Peyer's patch (tissue), 4 donors: ENCODE results near the gene METTL4. TPM values are rescaled to one million over a fixed set of nuclear protein-coding genes. Genes with fewer than 3 reads are reported as not detected.

Source experiments
- DNase-seq, 3 donors: peaks; one replicate each; pipeline ENCODE4 v3.0.0-alpha.2; 2017 to 2019
- H3K27ac ChIP-seq, 4 donors: fragments of 200-600 bp; sonication (generic); one replicate each; pipeline ENCODE4 v1.5.1; 2016 to 2019
- H3K27me3 ChIP-seq, 2 donors: fragments of 200-600 bp; sonication (generic); one replicate each; pipeline ENCODE4 v1.5.1; 2019
- H3K36me3 ChIP-seq, 3 donors: fragments of 200-600 bp; sonication (generic); one replicate each; pipeline ENCODE4 v1.5.1; 2016 to 2019
- H3K4me1 ChIP-seq, 4 donors: fragments of 200-600 bp; sonication (generic); one replicate each; pipeline ENCODE4 v1.5.1; 2016 to 2019
- H3K4me3 ChIP-seq, 4 donors: fragments of 200-600 bp; sonication (generic); 1 replicate in 3 of 4; 2 replicates in 1 of 4; pipeline ENCODE4 v1.5.1; 2016 to 2019; ENCODE audit warnings: mild to moderate bottlenecking in 1 of 4
- H3K9me3 ChIP-seq, 4 donors: fragments of 200-600 bp; sonication (generic); one replicate each; pipeline ENCODE4 v1.5.1; 2016 to 2019; ENCODE audit warnings: mild to moderate bottlenecking in 1 of 4
- POLR2A ChIP-seq, 2 donors: fragments of 450-650 bp; IDR thresholded peaks; one replicate each; pipeline ENCODE4 v1.5.1; 2017; ENCODE audit warnings: antibody characterized with exemption in 2 of 2, mild to moderate bottlenecking in 2 of 2, moderate library complexity in 2 of 2
- total RNA-seq, 4 donors: library from RNA; depleted of rRNA; stranded (reverse); fragments of >200 nt; gene quantifications; one replicate each; pipeline ENCODE4 v1.1.0, GENCODE V29; 2016
- TF ChIP-seq, protein P1 (sequence below), 6 experiments: fragments of 450-650 bp in 4 of 6; fragments of 200-600 bp in 2 of 6; sonication (generic) in 1 of 6; IDR thresholded peaks; one replicate each; pipeline ENCODE4 v1.5.1; 2017 to 2019; ENCODE audit warnings: antibody characterized with exemption in 6 of 6, mild to moderate bottlenecking in 3 of 6, moderate library complexity in 1 of 6

METTL4 gene
- total RNA-seq, 4 donors from 2014 or later: 7.9 to 12.4 (median 9.0) TPM

DNA sequence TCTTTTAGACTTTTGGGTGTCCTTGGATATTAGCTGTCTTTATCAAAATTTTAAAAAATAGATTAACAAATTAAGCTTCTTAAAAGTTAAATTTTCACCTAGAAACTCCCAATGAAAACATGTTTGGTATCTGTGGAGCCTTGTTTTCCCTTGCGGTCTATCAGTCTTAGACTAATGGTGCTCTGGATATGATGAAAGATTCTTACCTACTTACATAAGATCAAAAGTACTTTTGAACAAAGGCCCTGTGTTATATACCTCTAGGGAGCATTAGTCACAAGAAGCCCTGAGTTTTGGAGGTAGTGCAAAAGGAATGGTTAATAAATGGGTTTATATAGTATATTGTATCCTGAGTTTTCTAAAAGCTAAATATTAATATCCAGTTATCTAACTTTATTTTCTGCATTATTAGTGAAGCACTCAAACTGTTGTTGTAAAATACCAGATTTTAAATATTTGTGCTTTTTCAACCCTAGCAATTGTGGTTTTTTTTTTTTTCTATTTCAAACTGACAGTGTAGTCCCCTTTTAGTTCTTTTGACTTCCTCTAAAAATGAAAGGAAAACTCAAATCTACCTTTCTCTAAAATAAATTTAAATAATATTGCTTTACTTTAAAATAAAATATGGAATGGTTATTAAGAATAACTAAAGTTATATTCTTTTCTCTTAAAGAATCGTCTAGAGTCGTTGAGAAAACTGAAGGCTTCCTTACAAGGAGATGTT, 18.2 kb upstream of the METTL4 start:
- no peaks in the 10 kb centered on the region for H3K27me3 ChIP-seq
- peak overlapping the region in 3 of 4 donors; percentile 34 to 55 (median 43) for H3K27ac ChIP-seq
- TF ChIP-seq POLR2A (IDR thresholded peaks at IDR 0.05): no peak
- TF ChIP-seq, protein P1, sequence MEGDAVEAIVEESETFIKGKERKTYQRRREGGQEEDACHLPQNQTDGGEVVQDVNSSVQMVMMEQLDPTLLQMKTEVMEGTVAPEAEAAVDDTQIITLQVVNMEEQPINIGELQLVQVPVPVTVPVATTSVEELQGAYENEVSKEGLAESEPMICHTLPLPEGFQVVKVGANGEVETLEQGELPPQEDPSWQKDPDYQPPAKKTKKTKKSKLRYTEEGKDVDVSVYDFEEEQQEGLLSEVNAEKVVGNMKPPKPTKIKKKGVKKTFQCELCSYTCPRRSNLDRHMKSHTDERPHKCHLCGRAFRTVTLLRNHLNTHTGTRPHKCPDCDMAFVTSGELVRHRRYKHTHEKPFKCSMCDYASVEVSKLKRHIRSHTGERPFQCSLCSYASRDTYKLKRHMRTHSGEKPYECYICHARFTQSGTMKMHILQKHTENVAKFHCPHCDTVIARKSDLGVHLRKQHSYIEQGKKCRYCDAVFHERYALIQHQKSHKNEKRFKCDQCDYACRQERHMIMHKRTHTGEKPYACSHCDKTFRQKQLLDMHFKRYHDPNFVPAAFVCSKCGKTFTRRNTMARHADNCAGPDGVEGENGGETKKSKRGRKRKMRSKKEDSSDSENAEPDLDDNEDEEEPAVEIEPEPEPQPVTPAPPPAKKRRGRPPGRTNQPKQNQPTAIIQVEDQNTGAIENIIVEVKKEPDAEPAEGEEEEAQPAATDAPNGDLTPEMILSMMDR (IDR thresholded peaks at IDR 0.05): no peak
- H3K4me1 ChIP-seq: peaks cover 0 to 4% (median 0%) of the 10 kb centered on the region in 4 donors
- no peak for DNase-seq
- no peaks in the 10 kb centered on the region for H3K9me3 ChIP-seq
- H3K4me3 ChIP-seq: no peak overlapping the region
- H3K36me3 ChIP-seq: no peaks in the 10 kb centered on the region

DNA sequence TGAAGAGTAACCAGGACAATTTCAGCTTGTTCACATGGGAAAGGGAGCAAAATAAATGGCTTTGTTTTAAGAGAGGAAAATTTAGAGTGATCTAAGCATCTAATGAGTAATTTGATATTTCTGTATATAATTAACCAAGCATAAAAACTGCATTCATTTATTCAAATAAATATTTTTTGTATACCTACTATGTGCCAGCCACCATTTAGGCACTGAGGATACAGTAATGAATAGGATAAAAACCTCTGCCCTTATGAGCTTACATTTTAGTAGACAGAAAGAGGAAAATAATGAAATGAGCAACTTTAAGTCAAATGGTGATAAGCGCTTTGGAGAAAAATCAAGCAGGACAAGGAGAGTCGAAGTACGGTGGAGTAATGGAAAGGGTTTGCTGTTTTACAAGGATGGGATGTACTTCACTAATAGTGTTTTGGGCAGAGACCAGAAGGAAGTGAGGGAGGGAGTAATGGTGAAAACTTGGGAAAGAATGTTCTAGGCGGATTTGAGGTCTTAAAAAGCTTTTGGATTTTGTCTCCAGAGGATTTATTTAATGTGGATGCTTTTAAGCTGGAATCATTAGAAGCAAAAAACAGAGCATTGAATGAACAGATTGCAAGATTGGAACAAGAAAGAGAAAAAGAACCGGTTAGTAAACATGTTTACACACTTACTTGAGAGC, 17.5 kb upstream of the METTL4 start:
- no peaks in the 10 kb centered on the region for H3K36me3 ChIP-seq
- no peaks in the 10 kb centered on the region for H3K9me3 ChIP-seq
- no peak for TF ChIP-seq POLR2A (IDR thresholded peaks at IDR 0.05)
- TF ChIP-seq, protein P1 (IDR thresholded peaks at IDR 0.05): no peak
- peaks cover 0 to 4% (median 0%) of the 10 kb centered on the region in 4 donors for H3K4me1 ChIP-seq
- H3K27ac ChIP-seq: peak overlapping the region in 1 of 4 donors; percentile 27
- H3K27me3 ChIP-seq: no peaks in the 10 kb centered on the region
- DNase-seq: no peak
- no peak overlapping the region for H3K4me3 ChIP-seq

DNA sequence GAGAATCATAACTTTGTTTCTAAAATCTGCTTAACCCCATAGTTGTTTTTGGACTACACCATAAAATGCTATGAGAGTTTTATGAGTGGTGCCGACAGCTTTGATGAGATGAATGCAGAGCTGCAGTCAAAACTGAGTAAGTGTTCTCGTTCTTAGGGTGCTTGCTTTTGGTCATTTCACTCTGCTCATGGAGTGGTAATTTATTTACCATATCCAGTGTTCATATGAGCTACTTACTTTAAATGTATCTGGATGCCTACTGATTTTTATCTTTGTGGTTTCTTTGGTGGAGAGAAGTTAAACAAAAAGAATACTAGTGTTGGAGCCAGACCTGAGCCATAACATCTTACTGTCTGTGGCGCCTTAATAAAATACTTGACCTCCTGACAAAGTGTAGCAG, 16.5 kb upstream of the METTL4 start:
- TF ChIP-seq, protein P1 (IDR thresholded peaks at IDR 0.05): no peak
- no peak for TF ChIP-seq POLR2A (IDR thresholded peaks at IDR 0.05)
- H3K27me3 ChIP-seq: no peaks in the 10 kb centered on the region
- no peaks in the 10 kb centered on the region for H3K36me3 ChIP-seq
- H3K4me3 ChIP-seq: no peak overlapping the region
- no peaks in the 10 kb centered on the region for H3K9me3 ChIP-seq
- H3K27ac ChIP-seq: no peak overlapping the region
- DNase-seq: no peak
- peaks cover 0 to 4% (median 0%) of the 10 kb centered on the region in 4 donors for H3K4me1 ChIP-seq

DNA sequence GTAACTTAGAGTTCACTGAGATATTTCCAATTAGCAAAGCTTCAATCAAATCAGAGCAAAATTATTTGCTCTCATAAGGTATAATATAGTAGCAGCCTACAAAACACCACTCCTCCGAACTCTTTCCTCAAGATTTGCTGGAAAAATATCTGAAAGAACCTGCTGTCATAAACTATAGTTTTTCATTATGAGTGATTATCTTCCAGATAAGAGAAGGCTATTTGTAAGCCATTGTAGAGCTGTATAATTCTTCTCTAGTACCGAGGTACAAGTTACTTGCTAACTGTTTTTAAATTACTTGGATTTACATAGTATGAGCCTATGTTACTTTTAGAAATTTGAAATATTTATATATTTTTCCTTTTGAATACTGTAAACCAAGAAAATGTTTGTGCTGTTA, 2.1 kb upstream of the METTL4 start:
- DNase-seq: no peak
- H3K9me3 ChIP-seq: no peaks in the 10 kb centered on the region
- no peak overlapping the region for H3K27ac ChIP-seq
- H3K27me3 ChIP-seq: no peaks in the 10 kb centered on the region
- no peak overlapping the region for H3K4me3 ChIP-seq
- TF ChIP-seq POLR2A (IDR thresholded peaks at IDR 0.05): no peak
- TF ChIP-seq, protein P1 (IDR thresholded peaks at IDR 0.05): no peak
- peaks cover 0 to 32% (median 0%) of the 10 kb centered on the region in 4 donors for H3K4me1 ChIP-seq
- no peaks in the 10 kb centered on the region for H3K36me3 ChIP-seq

DNA sequence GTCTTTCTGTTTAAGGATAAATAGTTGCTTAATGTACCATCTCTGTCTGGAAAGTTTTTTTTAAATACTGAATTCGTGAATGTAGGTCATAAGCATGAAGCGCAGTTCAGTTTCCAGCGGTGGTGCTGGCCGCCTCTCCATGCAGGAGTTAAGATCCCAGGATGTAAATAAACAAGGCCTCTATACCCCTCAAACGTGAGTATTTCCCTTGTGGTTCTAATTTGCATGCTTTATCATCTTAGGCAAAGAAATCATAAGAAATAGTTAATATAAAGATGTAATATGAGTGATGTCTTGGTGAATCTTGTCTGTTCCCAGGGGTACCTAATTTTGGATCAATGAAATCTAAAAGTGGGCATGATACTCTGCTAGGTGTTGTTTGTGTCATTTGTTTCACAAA, 1.6 kb upstream of the METTL4 start:
- TF ChIP-seq, protein P1 (IDR thresholded peaks at IDR 0.05): no peak
- Histone ChIP-seq H3K27me3 (no peaks in the 10 kb centered on the region), H3K4me3 (no peak overlapping the region), H3K36me3 (no peaks in the 10 kb centered on the region), H3K9me3 (no peaks in the 10 kb centered on the region), H3K4me1 (peaks cover 0 to 32% (median 0%) of the 10 kb centered on the region in 4 donors), H3K27ac (peak overlapping the region in 1 of 4 donors; percentile 7)
- no peak for DNase-seq
